ENCODE measurements around the gene MED25. TPM values are rescaled to one million over a fixed set of nuclear protein-coding genes. Genes with fewer than 3 reads are reported as not detected.
"Not testable (repeated sequence)": the region's sequence is repeated elsewhere in the genome, so short reads cannot be mapped to it uniquely, and the experiment has no call there.

Gene MED25
- total RNA-seq, 1 donor from 2014 or later = 85.4 TPM

DNA sequence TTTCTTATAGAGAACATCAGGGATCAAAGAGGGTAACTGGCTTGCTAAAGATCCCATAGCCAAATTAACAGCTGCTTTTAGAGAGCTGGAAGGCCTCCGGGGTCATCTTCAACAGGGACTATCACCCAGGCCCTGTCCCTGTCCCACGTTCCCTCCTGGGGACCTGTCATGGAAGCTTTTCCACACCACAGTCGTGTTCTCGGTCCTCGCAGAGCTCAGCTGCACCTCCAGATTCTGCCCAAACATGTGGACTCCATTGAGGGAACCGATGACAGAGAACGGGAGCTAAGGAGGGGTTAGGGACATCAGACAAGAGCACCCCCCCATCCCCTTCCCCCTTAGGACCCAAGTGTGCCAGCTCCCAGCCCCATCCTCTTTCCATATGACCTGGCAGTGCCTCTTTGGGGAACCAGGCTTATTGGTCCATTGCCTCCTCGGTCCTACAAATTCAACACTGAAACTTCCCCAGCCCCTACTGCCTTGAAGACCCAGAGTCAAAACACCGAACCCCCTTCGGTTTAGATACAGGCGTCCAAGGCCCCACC is 5.6 kb upstream of the MED25 start:
- Mint-ChIP-seq H3K27ac (ENCODE audit: unreplicated experiment) (peak overlapping the region; percentile 67), H3K4me1 (peaks cover 44% of the 10 kb centered on the region), H3K9me3 (no peaks in the 10 kb centered on the region), H3K27me3 (ENCODE audit: low read depth) (no peaks in the 10 kb centered on the region), H3K4me3 (peak overlapping the region; percentile 98), H3K36me3 (ENCODE audit: low read depth) (no peaks in the 10 kb centered on the region)
- DNase-seq (ENCODE audit: low read depth, low spot score) = no peak
- TF ChIP-seq, protein P1, sequence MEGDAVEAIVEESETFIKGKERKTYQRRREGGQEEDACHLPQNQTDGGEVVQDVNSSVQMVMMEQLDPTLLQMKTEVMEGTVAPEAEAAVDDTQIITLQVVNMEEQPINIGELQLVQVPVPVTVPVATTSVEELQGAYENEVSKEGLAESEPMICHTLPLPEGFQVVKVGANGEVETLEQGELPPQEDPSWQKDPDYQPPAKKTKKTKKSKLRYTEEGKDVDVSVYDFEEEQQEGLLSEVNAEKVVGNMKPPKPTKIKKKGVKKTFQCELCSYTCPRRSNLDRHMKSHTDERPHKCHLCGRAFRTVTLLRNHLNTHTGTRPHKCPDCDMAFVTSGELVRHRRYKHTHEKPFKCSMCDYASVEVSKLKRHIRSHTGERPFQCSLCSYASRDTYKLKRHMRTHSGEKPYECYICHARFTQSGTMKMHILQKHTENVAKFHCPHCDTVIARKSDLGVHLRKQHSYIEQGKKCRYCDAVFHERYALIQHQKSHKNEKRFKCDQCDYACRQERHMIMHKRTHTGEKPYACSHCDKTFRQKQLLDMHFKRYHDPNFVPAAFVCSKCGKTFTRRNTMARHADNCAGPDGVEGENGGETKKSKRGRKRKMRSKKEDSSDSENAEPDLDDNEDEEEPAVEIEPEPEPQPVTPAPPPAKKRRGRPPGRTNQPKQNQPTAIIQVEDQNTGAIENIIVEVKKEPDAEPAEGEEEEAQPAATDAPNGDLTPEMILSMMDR (conservative IDR thresholded peaks at IDR 0.05) = no peak

DNA sequence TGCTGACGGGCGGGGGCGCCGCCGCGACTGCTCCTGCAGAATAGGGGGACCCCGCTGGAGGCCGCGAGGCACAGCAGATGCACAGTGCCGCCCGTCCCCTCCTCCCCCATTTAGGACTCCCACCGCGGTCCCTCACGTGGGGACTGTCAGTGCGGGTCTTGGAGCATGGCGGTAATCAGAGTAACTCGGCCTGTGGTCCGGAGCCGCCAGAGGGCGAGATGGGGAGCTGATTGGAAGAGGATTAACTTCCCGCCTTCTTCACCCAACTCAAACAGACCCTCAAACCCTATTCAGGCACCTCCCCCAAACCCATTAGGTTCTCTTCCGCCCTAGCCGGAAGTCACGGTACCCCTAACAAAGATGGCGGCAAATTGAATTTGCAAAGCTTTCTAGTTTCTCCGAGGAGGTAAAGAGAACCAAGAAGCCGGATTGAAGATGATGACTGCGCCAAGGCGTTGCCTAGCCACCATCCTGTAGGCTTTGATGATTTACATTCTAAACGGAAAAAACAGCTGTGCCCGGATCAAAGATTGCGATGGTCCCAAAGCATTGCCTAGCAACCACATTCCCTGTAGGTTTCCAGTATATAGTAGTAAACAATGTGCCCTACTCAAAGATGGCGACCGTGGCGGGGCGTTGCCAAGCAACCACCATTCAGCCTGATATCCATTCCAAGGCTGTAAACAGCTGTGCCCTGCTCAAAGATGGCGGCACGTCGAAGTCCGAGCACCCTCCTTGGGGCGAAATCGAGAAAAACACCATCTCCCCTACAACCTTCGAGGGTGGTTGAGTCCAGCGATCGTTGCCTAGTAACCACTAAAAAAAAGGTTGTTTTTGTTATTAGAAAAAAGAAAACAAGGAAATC is 4.9 kb upstream of the MED25 start, which contains the start of gene FUZ:
Gene FUZ, minus strand, starts transcription at position 296 of the 865 bp plus-strand sequence. Its CDS starts 186 bp downstream, at position 110.
- TF ChIP-seq, protein P1 (conservative IDR thresholded peaks at IDR 0.05) = peak; percentile 43
- Mint-ChIP-seq H3K27ac (ENCODE audit: unreplicated experiment) (peak within 1 kb of the TSS; percentile 99), H3K36me3 (ENCODE audit: low read depth) (no peaks in the 10 kb centered on the region), H3K4me1 (peaks cover 47% of the 10 kb centered on the region), H3K4me3 (peak within 1 kb of the TSS; percentile 98), H3K27me3 (ENCODE audit: low read depth) (no peaks in the 10 kb centered on the region), H3K9me3 (no peaks in the 10 kb centered on the region)
- peak; percentile 86 for DNase-seq (ENCODE audit: low read depth, low spot score)

DNA sequence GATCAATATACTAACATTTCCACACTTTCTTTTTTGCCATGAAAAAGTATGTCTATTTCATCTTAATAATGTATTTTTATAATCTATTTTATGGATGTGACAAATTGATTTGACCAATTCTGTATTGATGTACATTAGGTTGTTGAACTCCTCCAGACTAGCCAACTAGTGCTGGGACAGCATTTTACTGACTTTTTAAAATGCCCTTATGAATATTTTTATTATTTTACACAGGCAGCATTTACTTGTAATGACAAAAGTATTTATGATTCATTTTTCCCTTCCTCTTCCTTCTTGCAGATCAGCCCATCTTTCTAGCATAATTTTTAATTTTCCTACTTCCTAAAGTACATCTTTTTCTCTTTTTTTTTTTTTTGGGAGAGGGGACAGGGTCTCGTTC is 4.1 kb upstream of the MED25 start:
- H3K27ac Mint-ChIP-seq (ENCODE audit: unreplicated experiment) = peak overlapping the region; percentile 88
- TF ChIP-seq, protein P1 (conservative IDR thresholded peaks at IDR 0.05) = no peak
- no peaks in the 10 kb centered on the region for H3K36me3 Mint-ChIP-seq (ENCODE audit: low read depth)
- H3K4me1 Mint-ChIP-seq = peaks cover 45% of the 10 kb centered on the region
- no peak for DNase-seq (ENCODE audit: low read depth, low spot score)
- no peaks in the 10 kb centered on the region for H3K9me3 Mint-ChIP-seq
- H3K4me3 Mint-ChIP-seq = peak overlapping the region; percentile 20
- no peaks in the 10 kb centered on the region for H3K27me3 Mint-ChIP-seq (ENCODE audit: low read depth)

DNA sequence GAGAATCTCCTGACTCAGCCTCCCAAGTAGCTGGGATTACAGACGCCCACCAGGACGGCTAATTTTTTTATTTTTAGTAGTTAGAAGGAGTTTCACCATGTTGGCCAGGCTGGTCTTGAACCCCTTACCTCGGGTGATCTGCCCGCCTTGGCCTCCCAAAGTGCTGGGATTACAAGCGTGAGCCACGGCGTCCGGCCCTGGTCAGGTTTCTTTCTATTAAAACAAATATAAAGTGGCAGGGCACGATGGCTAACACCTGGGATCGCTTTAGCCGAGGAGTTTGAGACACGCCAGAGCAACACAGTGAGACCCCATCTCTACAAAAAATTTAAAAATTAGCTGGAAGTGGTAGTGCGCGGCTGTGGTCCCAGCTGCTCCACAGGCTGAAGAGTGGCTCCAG is 1.5 kb upstream of the MED25 start:
- no peak overlapping the region for H3K27ac Mint-ChIP-seq (ENCODE audit: unreplicated experiment)
- DNase-seq (ENCODE audit: low read depth, low spot score) = no peak
- no peaks in the 10 kb centered on the region for H3K36me3 Mint-ChIP-seq (ENCODE audit: low read depth)
- TF ChIP-seq, protein P1 (conservative IDR thresholded peaks at IDR 0.05) = no peak
- H3K9me3 Mint-ChIP-seq = no peaks in the 10 kb centered on the region
- H3K4me1 Mint-ChIP-seq = peaks cover 52% of the 10 kb centered on the region
- H3K27me3 Mint-ChIP-seq (ENCODE audit: low read depth) = no peaks in the 10 kb centered on the region
- peak overlapping the region; percentile 65 for H3K4me3 Mint-ChIP-seq

DNA sequence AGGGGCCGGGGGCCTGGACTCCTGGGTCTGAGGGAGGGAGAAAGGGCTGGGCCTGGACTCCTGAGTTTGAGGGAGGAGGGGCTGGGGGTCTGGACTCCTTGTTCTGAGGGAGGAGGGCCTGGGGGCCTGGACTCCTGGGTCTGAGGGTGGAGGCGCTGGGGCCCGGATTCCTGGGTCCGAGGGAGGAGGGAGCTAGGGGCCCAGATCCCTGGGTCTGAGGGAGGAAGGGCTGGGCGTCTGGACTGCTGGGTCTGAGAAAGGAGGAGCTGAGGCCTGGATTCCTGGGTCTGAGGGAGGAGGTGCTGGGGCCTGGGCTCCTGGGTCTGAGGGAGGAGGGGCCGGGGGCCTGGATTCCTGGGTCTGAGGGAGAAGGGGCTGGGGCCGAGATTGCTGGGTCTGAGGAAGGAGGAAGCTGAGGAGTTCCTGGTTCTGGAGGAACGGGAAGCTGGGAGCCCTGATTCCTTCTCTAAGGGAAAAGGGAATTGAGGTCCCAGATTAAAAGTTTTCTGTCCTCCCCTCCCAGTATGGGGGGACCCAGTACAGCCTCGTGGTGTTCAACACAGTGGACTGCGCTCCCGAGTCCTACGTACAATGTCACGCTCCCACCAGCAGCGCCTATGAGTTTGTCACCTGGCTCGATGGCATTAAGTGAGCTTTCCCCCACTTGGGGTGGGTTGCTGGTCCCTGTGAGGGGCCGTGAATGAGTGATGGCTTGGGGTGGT is 721 bp downstream of the MED25 start:
- Mint-ChIP-seq H3K27me3 (ENCODE audit: low read depth) (no peaks in the 10 kb centered on the region), H3K4me1 (peaks cover 34% of the 10 kb centered on the region), H3K36me3 (ENCODE audit: low read depth) (peaks cover 5% of the 10 kb centered on the region), H3K27ac (ENCODE audit: unreplicated experiment) (peak overlapping the region; percentile 99), H3K9me3 (no peaks in the 10 kb centered on the region), H3K4me3 (peak overlapping the region; percentile 100)
- TF ChIP-seq, protein P1 (conservative IDR thresholded peaks at IDR 0.05) = no peak
- no peak for DNase-seq (ENCODE audit: low read depth, low spot score)

DNA sequence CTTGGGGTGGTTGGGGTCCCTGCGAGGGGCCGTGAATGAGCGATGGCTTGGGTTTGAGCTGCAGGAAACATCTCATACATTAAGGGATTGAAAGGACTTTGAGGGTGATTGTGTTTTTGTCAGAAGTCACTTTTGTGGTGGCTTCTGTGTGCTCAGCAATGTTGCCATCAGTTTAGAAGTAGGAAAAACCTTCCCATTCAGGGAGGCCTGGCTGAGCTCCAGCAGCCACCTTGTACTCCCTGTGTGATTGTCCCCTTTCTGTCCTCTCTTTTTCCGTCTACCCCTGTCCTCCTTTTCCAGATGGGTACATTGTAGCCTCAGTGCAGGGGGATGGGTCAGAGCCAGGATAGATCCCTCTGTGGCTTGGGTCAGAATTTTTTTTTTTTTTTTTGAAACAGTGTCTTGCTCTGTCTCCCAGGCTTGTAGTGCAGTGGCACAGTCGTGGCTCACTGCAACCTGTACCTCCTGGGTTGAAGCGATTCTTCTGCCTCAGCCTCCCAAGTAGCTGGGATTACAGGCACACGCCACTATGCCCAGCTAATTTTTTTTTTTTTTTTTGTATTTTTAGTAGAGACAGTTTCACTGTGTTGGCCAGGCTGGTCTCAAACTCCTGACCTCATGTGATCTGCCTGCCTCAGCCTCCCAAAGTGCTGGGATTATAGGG is 1.5 kb downstream of the MED25 start:
- Mint-ChIP-seq H3K4me1 (peaks cover 29% of the 10 kb centered on the region), H3K4me3 (peak overlapping the region; percentile 100), H3K27ac (ENCODE audit: unreplicated experiment) (peak overlapping the region; percentile 79)
- not testable (repeated sequence) for H3K27me3 Mint-ChIP-seq (ENCODE audit: low read depth); DNase-seq (ENCODE audit: low read depth, low spot score); H3K9me3 Mint-ChIP-seq; H3K36me3 Mint-ChIP-seq (ENCODE audit: low read depth)
